K562 (cell line): ENCODE data around the gene FKBP7. TPM values are rescaled to one million over a fixed set of nuclear protein-coding genes. Genes with fewer than 3 reads are reported as not detected.

Source experiments
- CTBP1 ChIP-seq: fragments of 450-650 bp; IDR thresholded peaks from 2 replicates; pipeline ENCODE4 v1.6.1; 2016; ENCODE audit warnings: borderline replicate concordance
- FOXK2 ChIP-seq, 2 experiments: fragments of 450-650 bp; IDR thresholded peaks in 1 of 2; conservative IDR thresholded peaks in 1 of 2; 2 replicates each; pipeline ENCODE4 v1.6.1; 2016; ENCODE audit warnings: low read depth in 2 of 2, mild to moderate bottlenecking in 1 of 2
- HLTF ChIP-seq: fragments of 450-650 bp; IDR thresholded peaks from 2 replicates; pipeline ENCODE4 v1.6.1; 2016
- KAT2B ChIP-seq: IDR thresholded peaks from one replicate; pipeline ENCODE4 v1.6.1; 2012; ENCODE audit warnings: low read depth, mild to moderate bottlenecking, control low read depth, inconsistent platforms, low read length, moderate library complexity
- KDM4B ChIP-seq, 2 experiments: fragments of 450-650 bp in 1 of 2; sonication (generic) in 1 of 2; IDR thresholded peaks; 2 replicates each; pipeline ENCODE4 v1.6.1; 2016 to 2017; ENCODE audit warnings: borderline replicate concordance in 2 of 2, antibody characterized with exemption in 1 of 2, low read depth in 1 of 2, mild to moderate bottlenecking in 1 of 2
- L3MBTL2 ChIP-seq: fragments of 450-650 bp; IDR thresholded peaks from 2 replicates; pipeline ENCODE4 v1.6.1; 2016; ENCODE audit warnings: mild to moderate bottlenecking, moderate library complexity
- LCOR ChIP-seq: sonication (generic); formaldehyde crosslinking; IDR thresholded peaks from 2 replicates; pipeline ENCODE4 v1.8.0; 2022; ENCODE audit warnings: mild to moderate bottlenecking, missing genetic modification reagents
- MTA2 ChIP-seq: fragments of 450-650 bp; IDR thresholded peaks from 2 replicates; pipeline ENCODE4 v1.6.1; 2016; ENCODE audit warnings: low read depth
- PHTF2 ChIP-seq: fragments of 250-450 bp; sonication (Bioruptor Pico); IDR thresholded peaks from 2 replicates; pipeline ENCODE4 v1.5.0; 2021; ENCODE audit warnings: mild to moderate bottlenecking
- POLR3G ChIP-seq: IDR thresholded peaks from 2 replicates; pipeline ENCODE4 v1.6.1; 2011; ENCODE audit not compliant: insufficient read length, insufficient replicate concordance; ENCODE audit errors: extremely low read depth
- PRDM10 ChIP-seq: fragments of 450-650 bp; IDR thresholded peaks from 2 replicates; pipeline ENCODE4 v1.6.1; 2018; ENCODE audit not compliant: partially characterized antibody
- RAD21 ChIP-seq, 2 experiments: fragments of 250-450 bp in 1 of 2; fragments of 450-650 bp in 1 of 2; sonication (Bioruptor Pico) in 1 of 2; formaldehyde crosslinking in 1 of 2; IDR thresholded peaks in 1 of 2; conservative IDR thresholded peaks in 1 of 2; 2 replicates each; pipeline versions ENCODE4 v1.4.0 to v1.8.0; 2020 to 2022; ENCODE audit warnings: mild to moderate bottlenecking in 2 of 2, moderate library complexity in 1 of 2
- SMARCA5 ChIP-seq: fragments of 450-650 bp; IDR thresholded peaks from 2 replicates; pipeline ENCODE4 v1.6.1; 2016
- TEAD2 ChIP-seq: fragments of 450-650 bp; IDR thresholded peaks from 2 replicates; pipeline ENCODE4 v1.6.1; 2016; ENCODE audit warnings: missing genetic modification characterization, control low read depth, missing compliant biosample characterization
- U2AF2 ChIP-seq: fragments of 200-400 bp; formaldehyde crosslinking; optimal IDR thresholded peaks from 2 replicates; pipeline ENCODE3; 2017; ENCODE audit warnings: low read depth, mild to moderate bottlenecking, low read length
- ZNF12 ChIP-seq: sonication (generic); formaldehyde crosslinking; IDR thresholded peaks from 2 replicates; pipeline ENCODE4 v1.4.0; 2020; ENCODE audit warnings: mild to moderate bottlenecking, missing genetic modification reagents
- ZNF174 ChIP-seq: fragments of 250-450 bp; sonication (Bioruptor Pico); IDR thresholded peaks from 2 replicates; pipeline ENCODE4 v1.4.0; 2020; ENCODE audit warnings: mild to moderate bottlenecking
- ZNF507 ChIP-seq: conservative IDR thresholded peaks from 2 replicates; pipeline ENCODE4 v1.6.1; 2017; ENCODE audit warnings: missing genetic modification characterization, missing compliant biosample characterization
- polyA plus RNA-seq, 8 experiments: library from polyadenylated mRNA; depleted of rRNA in 4 of 8; stranded (reverse) in 5 of 8; unstranded in 3 of 8; fragments of >200 nt; fragmentation: Nextera tagmentation in 2 of 8; fragmentation: Illumina TruSeq in 1 of 8; extraction: Ambion mirVana in 2 of 8; extraction: Trizol in 1 of 8; gene quantifications; 2 replicates each; pipeline versions ENCODE4 v1.2.1 to v1.2.3, GENCODE V29; 2011 to 2014; ENCODE audit warnings: inconsistent platforms in 1 of 8, missing spikeins in 1 of 8
- total RNA-seq, 7 experiments: library from RNA; depleted of rRNA in 6 of 7; stranded (reverse); fragments of >200 nt in 6 of 7; fragmentation: Illumina TruSeq in 2 of 7; extraction: Trizol in 2 of 7; gene quantifications; 2 replicates each; pipeline versions ENCODE4 v1.2.1 to v1.2.3, GENCODE V29; 2011 to 2021; ENCODE audit warnings: low replicate concordance in 1 of 7
- TF ChIP-seq, protein P1 (sequence below): fragments of 250-450 bp; sonication (Bioruptor Pico); IDR thresholded peaks from 2 replicates; pipeline ENCODE4 v1.4.0; 2020; ENCODE audit warnings: mild to moderate bottlenecking, moderate library complexity
- TF ChIP-seq, protein P2 (sequence below): fragments of 200-800 bp; sonication (Bioruptor generic); IDR thresholded peaks from 2 replicates; pipeline ENCODE4 v1.6.1; 2017; ENCODE audit warnings: missing genetic modification characterization, missing compliant biosample characterization

Gene FKBP7
- total and polyA plus RNA-seq, 9 of the 15 experiments (the other 6 are each of a cell fraction or from before 2014, with no cell fraction given), result 6.1 to 23.2 (median 19.0) TPM

- TF ChIP-seq, protein P1, sequence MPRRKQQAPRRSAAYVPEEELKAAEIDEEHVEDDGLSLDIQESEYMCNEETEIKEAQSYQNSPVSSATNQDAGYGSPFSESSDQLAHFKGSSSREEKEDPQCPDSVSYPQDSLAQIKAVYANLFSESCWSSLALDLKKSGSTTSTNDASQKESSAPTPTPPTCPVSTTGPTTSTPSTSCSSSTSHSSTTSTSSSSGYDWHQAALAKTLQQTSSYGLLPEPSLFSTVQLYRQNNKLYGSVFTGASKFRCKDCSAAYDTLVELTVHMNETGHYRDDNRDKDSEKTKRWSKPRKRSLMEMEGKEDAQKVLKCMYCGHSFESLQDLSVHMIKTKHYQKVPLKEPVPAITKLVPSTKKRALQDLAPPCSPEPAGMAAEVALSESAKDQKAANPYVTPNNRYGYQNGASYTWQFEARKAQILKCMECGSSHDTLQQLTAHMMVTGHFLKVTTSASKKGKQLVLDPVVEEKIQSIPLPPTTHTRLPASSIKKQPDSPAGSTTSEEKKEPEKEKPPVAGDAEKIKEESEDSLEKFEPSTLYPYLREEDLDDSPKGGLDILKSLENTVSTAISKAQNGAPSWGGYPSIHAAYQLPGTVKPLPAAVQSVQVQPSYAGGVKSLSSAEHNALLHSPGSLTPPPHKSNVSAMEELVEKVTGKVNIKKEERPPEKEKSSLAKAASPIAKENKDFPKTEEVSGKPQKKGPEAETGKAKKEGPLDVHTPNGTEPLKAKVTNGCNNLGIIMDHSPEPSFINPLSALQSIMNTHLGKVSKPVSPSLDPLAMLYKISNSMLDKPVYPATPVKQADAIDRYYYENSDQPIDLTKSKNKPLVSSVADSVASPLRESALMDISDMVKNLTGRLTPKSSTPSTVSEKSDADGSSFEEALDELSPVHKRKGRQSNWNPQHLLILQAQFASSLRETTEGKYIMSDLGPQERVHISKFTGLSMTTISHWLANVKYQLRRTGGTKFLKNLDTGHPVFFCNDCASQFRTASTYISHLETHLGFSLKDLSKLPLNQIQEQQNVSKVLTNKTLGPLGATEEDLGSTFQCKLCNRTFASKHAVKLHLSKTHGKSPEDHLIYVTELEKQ (CRISPR knock-in tag), result no peak
- TF ChIP-seq U2AF2 (no peak), L3MBTL2 (peak; percentile 65), ZNF12 (CRISPR knock-in tag) (no peak; the same call in 1 of the 2 replicates), KAT2B (no peak), HLTF (no peak), LCOR (CRISPR knock-in tag) (peak; percentile 50; the same call in 1 of the 2 replicates), PRDM10 (peak; percentile 82), PHTF2 (CRISPR knock-in tag) (no peak), RAD21 (CRISPR knock-in tag; conservative IDR thresholded peaks at IDR 0.05 in 1 of 2, IDR thresholded peaks at IDR 0.05 in 1 of 2) (no peak), SMARCA5 (no peak), TEAD2 (tag) (no peak), CTBP1 (peak; percentile 88), POLR3G (no peak), MTA2 (no peak), ZNF174 (CRISPR knock-in tag) (no peak), FOXK2 (conservative IDR thresholded peaks at IDR 0.05 in 1 of 2, IDR thresholded peaks at IDR 0.05 in 1 of 2; ENCODE audit: low read depth in 2 of 2) (peak in 1 of 2 experiments; percentile 44; a peak in 2 of 4 replicates), KDM4B (IDR thresholded peaks at IDR 0.05; ENCODE audit: borderline replicate concordance in 2 of 2, low read depth in 1 of 2) (0 out of 4 replicates have a peak, but pooled peaks of 1 of the 2 experiments have one; percentile 28), ZNF507 (tag) (no peak)
- TF ChIP-seq, protein P2, sequence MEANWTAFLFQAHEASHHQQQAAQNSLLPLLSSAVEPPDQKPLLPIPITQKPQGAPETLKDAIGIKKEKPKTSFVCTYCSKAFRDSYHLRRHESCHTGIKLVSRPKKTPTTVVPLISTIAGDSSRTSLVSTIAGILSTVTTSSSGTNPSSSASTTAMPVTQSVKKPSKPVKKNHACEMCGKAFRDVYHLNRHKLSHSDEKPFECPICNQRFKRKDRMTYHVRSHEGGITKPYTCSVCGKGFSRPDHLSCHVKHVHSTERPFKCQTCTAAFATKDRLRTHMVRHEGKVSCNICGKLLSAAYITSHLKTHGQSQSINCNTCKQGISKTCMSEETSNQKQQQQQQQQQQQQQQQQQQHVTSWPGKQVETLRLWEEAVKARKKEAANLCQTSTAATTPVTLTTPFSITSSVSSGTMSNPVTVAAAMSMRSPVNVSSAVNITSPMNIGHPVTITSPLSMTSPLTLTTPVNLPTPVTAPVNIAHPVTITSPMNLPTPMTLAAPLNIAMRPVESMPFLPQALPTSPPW (CRISPR knock-in tag), result peak; percentile 96
Measured at GRCh38 chr2:178450774-178451525, 27.4 kb downstream of the FKBP7 start, which contains the start of the genes PJVK and PRKRA (continued).
